22Rv1 (cell line): Measurements from ENCODE around the gene PPM1H.

Source experiments
- H3K27ac ChIP-seq: fragments of 450-650 bp; 2 replicates; pipeline ENCODE4 v1.5.1; 2017
- CTCF ChIP-seq: fragments of 450-650 bp; IDR thresholded peaks from 2 replicates; pipeline ENCODE4 v1.5.1; 2017; ENCODE audit warnings: mild to moderate bottlenecking
- ZFX ChIP-seq: fragments of 450-650 bp; IDR thresholded peaks from 2 replicates; pipeline ENCODE4 v1.6.1; 2017; ENCODE audit warnings: antibody characterized with exemption, borderline replicate concordance

PPM1H gene

GRCh38 chr12:62750941-62751809 is 183.8 kb downstream of the PPM1H start:
- TF ChIP-seq ZFX (no peak), CTCF (no peak)
- no peak overlapping the region for H3K27ac ChIP-seq

DNA sequence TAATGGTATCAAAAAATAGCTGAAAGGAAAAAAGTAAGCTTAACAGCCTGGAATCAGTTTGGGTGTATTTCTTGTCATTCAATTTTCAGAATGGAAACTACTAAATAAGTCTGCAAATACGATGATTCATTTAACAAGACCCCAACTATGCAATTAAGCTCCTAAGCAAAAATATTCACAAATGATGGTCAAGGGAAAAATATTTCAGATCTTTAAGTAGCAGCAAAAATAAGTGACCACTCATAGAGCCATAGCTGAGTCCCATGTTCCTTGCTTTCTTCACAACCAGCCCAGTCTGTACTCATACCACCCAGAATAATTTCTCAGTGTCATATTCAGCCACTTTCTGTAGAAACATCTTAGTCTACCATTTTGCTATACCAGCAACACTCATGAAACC is 185.4 kb downstream of the PPM1H start:
- H3K27ac ChIP-seq: no peak overlapping the region
- TF ChIP-seq CTCF (no peak), ZFX (no peak)

- TF ChIP-seq CTCF (no peak), ZFX (no peak)
- H3K27ac ChIP-seq: no peak overlapping the region
These were observed 185.9 kb downstream of the PPM1H start for GRCh38 chr12:62748941-62749468.

GRCh38 chr12:62744551-62744950 is 190.4 kb downstream of the PPM1H start:
- no peak overlapping the region for H3K27ac ChIP-seq
- TF ChIP-seq CTCF (no peak), ZFX (no peak)

GRCh38 chr12:62739266-62740015 is 195.5 kb downstream of the PPM1H start:
- H3K27ac ChIP-seq: no peak overlapping the region
- TF ChIP-seq ZFX (no peak), CTCF (no peak)

GRCh38 chr12:62738616-62739015 is 196.3 kb downstream of the PPM1H start:
- H3K27ac ChIP-seq: no peak overlapping the region
- TF ChIP-seq CTCF (no peak), ZFX (no peak)
